ENCODE data around the gene KLHDC3.

KLHDC3 gene, protein sequence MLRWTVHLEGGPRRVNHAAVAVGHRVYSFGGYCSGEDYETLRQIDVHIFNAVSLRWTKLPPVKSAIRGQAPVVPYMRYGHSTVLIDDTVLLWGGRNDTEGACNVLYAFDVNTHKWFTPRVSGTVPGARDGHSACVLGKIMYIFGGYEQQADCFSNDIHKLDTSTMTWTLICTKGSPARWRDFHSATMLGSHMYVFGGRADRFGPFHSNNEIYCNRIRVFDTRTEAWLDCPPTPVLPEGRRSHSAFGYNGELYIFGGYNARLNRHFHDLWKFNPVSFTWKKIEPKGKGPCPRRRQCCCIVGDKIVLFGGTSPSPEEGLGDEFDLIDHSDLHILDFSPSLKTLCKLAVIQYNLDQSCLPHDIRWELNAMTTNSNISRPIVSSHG

DNA sequence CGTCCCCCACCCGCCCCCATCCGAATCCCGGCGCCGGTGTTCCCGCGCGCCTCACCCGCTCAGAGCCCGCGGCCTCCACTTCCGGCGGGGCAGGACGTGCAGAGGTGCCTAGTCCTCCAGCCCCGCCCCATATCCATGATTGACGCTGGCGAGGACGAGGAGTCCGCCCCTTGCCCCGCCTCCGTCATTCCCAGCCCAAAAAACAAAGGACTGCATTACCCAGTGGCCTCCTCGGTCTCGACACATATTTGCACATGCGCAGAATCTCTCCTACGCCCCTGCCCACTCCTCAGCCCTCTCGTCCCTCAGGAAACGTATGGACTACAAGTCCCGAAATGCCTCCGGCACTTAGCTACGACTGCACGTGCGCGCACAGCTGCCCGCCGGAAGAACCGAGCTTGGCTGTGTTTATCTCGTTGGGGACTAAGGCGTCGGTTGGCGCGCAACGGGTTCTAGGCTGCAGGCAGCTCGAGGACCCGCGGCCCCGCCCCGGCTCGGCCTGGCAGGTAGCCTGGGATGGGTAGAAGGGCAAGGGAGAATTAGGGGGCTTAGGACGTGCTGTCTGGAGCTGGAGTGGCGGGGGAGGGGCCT, at the start of gene KLHDC3, which contains the start of gene MEA1:
Gene KLHDC3, plus strand, starts transcription at position 407 of the 591 bp plus-strand sequence. CDS start 2,944 bp downstream, outside the sequence.
Gene MEA1, minus strand, starts transcription at position 104 of the 591 bp plus-strand sequence. CDS start 133 bp downstream, outside the sequence.
- peak; percentile 100 for DNase-seq (ENCODE audit: low read depth)

DNA sequence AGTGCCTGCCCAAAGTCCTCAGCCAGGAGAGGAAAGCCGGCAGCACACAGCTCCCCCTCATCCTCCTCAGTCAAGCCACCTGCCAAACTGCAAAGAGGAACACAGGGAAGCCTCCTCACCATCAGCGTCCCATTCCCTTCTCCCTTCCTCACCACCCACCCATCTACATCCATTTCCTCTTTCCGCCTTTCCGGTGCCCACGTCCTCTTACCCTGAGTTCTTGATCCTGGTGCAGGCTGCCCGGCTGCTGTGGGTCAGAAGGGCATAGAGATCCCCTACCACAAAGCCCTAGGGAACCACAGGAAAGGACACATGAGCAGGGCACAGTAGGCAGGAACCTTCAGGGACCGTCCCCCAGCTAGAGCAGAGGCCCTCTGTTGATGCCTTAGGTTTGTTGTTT, 47.5 kb upstream of the KLHDC3 start:
- no peak for DNase-seq (ENCODE audit: low read depth)

DNA sequence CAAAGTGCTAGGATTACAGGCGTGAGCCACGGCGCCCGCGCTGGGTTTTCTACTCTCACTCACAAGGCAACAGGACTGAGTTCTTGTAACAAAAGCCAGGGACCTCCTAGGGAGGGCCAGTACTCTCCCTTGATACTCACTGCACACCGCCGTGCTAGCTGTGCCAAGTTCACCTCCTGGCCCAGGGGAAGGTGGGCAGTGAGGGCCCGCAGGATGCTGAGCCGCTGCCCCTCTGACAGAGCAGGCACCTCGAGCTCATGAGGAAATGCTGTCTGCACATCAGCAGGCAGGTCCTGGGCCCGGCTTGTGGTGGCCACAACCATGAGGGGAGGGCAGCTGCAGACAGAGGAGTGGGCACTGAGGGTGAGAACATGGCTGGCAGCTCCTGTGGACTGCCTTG, 46.8 kb upstream of the KLHDC3 start:
- no peak for DNase-seq (ENCODE audit: low read depth)

DNA sequence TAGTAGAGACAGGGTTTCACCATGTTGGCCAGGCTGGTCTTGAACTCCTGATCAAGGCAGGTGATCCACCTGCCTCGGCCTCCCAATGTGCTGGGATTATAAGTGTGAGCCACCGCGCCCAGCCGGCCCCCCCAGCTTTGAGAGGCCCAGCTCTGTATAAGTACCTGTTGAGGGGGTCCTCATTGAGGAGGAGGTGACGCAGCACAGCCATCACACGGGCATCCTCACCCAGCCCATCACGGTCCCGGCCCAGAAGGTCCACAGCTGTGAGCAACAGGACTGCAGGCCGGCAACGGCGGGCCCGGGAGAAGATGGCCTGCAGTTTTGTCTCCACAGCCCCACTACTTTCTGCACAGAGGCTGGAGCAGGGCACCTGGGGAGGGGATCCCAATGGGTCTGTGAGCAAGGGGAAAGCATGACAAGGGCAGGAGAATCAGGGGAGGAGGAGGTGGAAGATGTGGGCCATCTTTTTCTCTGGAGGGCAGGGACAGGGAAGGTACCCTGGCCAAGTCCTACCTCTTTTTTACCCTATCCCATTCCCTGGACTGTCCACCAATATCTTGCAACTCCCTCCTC, 45.8 kb upstream of the KLHDC3 start:
- no peak for DNase-seq (ENCODE audit: low read depth)

DNA sequence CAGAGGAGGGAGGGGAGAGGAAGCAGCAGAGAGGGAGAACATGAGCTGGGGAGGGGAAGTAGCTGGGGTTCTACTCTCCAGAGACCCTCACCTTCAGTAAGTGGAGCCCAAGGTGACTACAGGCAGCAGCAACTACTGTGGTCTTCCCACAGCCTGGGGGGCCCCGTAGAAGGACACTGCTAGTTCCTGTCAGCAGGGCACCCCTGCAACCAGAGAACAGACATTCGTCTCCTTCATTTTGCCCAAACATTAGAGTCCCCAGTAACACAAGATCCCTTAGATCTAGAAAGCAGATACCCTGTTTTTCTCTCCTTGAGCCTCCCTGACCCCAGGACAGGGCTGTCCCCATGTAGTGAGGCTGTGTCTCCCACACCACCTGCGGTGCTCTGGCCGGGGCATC, 45.3 kb upstream of the KLHDC3 start:
- no peak for DNase-seq (ENCODE audit: low read depth)

DNA sequence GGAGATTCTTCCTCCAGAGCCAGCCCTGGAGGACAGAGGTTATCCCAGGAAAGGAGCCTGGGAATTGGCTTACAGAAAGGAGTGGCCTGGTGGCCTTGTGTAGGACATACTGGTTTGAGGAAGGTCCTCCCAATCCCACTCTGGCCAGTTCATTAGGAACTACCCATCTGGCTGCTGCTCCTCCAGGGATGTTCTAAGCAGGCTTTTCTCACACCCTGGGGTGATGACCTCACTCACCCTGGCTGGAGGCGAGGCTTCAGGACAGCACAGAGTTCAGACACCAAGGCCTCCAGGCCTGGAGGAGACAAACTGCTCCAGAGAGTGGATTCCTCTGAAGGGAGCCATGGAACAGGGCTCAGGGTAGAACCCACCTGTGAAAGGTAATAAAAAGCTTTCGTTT, 44.6 kb upstream of the KLHDC3 start:
- DNase-seq (ENCODE audit: low read depth), result no peak

DNA sequence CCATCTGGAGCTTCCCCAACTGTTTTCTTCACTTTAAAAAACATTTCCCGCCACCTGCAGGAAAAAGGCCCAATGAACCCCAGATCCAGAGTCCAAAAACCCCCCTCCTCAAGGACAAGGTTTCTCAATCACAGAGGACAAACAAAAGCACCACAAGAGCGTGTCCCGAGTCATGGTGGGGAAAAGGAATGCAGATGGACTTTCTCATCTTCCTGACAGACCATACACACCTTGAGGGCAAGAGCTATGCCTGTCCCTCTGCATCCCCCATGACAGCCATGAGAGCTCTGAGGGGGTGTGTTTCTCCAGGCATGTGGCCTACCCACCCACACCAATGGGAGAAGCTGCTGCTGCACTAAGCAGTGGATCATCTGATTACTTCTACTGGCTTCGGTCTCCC, 44.1 kb upstream of the KLHDC3 start:
- no peak for DNase-seq (ENCODE audit: low read depth)

DNA sequence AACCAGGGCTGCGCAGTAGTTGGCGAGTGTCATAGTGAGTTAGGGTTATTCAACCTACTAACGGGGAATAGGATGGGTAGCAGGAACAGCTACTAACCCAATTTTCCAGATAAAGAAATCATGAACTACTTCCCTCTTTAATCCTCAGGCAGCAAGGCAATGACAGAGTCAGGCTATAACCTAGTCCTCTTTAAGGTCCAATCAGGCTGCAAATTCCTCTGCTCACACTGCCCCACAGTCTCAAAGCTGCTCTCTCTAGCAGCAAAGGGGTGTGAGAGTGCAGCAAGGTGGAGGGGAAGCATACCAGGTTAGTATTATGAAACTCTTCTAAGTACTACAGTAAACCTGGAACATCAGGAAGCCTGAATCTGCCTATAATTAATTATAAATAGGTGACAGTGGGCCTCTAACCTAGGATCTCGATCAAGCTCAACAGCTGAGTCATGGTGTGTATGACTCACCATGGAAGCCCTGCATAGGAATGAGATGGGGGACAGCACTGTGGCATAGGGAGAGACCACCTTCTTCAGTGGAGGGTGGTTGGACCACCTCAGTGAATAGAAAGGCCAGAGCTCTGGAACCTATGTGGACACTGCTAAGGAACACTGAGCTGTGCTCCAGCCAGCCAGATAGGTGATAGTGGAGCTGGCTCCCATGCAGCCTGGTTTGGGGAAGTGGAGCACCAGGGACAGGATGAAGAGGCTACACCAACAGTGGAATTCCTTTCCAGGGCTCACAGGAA, 43.0 kb upstream of the KLHDC3 start:
- DNase-seq (ENCODE audit: low read depth), result no peak

DNA sequence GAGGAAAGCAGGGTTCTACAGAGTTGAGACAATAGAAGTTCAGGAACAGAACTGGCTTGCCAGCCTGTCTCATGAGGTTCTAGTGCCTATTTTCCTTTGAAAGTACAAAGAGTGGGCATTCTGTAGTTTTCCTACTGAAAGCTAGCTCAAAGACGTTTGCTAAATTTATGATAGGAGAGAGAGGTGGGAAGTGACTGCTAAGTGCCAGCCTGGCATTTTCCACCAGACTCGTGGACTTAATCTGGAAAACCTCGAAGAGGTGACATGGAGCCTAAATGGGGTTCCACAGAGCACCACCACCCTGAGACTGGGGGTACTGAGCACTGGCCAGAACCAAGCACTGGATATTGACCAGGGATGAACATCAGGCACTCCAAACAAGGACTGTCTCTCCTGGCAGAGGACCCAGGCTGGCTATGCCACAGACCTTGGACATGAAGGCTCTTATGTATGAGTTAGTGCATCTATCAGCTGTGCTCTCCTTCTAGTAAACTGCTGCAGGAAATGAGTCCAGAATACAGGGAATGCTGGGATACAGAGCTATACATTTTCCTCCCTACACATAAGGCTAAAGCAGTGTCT, 42.2 kb upstream of the KLHDC3 start:
- DNase-seq (ENCODE audit: low read depth), result no peak

DNA sequence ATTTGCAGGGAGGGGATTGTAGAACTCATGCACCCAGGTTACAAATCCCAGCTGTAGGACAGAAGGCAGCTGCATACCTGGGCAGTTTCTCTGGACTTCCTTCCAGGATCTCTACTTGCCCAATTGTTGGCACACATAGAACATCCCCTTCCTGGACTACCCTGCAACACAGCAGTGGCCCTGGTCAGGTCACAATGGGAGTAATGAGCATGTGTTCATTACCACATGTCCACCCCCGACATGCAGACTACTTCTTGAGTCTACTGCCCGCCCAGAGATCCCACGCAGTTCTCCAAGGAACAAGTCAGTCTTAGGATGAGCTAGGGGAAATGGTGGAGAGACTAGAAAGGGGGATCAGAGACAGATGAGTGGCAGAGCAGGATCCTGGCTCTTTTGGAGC, 40.1 kb upstream of the KLHDC3 start:
- no peak for DNase-seq (ENCODE audit: low read depth)

DNA sequence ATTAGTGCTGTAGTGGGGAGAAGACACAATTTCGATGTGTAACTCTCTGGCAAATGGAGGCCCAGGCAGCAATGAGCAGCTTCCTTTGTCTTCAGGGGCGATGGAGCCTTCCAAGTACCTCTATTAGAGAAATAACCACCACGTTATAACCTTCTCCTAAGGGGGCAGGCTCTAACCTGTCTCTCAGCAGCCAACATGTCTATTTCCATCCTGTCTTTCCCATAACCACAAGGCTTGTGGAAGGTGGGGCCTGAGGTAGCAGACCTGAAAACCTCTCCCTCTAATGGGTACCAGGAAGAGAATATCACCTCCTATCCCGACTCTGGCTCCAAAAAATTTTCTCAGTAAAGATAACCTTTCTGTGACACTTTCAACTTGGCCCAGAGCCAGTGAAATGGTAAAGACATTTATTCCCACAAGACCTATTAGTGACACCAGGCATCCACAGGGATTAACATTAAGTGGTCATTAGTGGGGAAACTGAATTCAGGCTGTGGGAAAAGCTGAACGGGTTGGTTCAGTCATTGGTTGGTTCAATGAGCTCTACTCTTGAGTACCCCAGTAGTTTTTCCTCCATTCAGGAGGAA, 39.0 kb upstream of the KLHDC3 start:
- DNase-seq (ENCODE audit: low read depth), result no peak

DNA sequence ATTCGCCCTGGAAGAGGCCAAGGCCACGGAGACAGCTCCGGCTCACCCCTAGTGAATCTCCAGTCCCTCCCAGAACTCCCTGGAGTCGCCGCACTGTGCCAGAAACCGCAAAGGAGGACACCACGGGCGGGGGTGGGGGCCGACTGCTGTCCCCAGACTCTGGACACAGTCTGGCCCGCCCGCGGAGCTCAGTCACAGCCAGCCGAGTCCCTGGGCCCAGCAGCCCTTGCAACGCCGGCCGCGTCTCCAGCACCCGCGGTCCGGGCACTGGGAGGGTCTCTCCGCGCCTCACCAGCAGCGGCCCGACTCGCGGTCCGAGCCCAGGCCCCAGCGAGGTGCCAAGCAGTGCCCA, 35.6 kb upstream of the KLHDC3 start:
- DNase-seq (ENCODE audit: low read depth), result no peak

DNA sequence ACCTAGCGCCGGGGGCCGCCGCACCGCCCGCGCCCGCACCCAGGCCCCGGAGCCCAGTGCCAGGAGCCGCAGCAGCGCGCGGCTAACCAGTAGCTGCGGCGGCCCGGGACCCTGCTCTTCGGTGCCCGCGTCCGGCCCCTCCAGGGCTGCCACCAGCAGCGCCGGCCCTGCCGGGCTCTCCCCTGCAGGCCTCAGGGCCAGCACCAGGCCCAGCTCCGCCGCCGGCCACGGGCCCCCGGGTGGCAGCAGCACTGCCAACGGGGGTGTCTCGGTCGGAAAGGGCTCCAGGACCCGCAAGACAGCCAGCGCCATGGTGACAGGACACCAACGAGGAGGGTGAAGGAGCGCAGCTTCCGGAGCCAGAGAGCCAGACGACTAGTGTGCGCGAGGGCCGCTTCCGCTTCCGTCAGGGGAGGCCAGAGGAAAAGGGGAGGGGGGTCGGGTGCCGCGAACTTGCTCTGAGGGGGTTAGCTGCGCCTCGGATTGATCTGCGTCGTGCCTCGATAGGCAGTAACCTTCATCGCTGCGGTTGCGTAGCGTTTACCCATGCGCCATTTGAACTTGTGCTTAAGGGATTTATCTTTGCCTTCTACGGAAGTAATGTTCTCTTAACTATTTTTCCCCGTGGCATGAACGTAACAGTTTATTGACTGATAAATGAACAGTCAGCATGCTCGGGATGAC, 35.1 kb upstream of the KLHDC3 start, which contains the start of gene PEX6:
Gene PEX6, minus strand, starts transcription at position 343 of the 684 bp plus-strand sequence. Its CDS starts 31 bp downstream, at position 312.
- DNase-seq (ENCODE audit: low read depth), result peak; percentile 58

DNA sequence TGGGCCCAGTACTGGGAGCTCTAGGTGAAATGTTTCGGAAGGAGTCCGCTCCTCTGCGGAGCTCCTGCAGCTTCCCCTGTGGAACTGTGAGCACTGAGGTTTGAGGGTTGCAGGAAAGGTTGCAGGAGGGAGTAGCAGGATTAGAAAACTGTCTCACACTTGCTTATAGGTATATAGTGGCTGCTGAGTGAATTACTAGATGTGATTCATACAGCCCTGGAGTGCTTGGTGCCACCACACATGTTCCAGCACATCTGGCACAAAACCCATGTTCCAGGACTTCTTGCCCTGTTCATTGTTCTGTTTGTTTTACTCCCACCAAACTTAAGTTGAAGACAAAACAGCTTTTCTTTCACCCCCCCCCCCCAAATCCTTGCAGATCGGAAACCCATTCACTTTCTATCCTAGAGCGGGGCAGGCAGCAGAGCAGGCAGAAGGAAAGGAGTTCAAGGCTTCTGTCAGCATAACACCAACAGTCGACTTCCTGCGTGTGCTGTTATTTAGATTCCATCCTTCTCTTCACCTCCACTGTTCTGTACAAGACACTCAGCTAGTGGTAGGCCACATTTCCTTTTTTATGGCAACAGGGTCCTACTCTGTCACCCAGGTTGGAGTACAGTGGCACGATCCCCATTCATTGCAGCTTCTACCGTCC, 34.4 kb upstream of the KLHDC3 start:
- no peak for DNase-seq (ENCODE audit: low read depth)

DNA sequence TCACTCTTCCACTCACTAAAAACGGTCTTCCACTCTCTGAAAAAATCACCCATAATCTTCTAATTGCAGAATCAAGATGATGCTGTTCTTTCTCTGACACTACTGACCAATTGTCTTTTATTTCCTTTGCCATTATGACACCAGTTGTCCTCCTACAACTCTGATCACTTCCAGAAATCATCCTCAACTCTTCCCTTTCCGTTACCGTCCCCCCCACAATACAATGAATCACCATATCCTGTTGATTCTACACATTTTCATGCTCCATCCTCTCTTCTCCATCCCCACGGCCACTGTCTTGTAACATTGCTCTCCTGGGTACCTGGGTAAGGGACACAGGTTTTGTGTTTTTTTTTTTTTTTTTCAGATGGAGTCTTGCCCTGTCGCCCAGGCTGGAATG, 32.2 kb upstream of the KLHDC3 start:
- DNase-seq (ENCODE audit: low read depth), result no peak

DNA sequence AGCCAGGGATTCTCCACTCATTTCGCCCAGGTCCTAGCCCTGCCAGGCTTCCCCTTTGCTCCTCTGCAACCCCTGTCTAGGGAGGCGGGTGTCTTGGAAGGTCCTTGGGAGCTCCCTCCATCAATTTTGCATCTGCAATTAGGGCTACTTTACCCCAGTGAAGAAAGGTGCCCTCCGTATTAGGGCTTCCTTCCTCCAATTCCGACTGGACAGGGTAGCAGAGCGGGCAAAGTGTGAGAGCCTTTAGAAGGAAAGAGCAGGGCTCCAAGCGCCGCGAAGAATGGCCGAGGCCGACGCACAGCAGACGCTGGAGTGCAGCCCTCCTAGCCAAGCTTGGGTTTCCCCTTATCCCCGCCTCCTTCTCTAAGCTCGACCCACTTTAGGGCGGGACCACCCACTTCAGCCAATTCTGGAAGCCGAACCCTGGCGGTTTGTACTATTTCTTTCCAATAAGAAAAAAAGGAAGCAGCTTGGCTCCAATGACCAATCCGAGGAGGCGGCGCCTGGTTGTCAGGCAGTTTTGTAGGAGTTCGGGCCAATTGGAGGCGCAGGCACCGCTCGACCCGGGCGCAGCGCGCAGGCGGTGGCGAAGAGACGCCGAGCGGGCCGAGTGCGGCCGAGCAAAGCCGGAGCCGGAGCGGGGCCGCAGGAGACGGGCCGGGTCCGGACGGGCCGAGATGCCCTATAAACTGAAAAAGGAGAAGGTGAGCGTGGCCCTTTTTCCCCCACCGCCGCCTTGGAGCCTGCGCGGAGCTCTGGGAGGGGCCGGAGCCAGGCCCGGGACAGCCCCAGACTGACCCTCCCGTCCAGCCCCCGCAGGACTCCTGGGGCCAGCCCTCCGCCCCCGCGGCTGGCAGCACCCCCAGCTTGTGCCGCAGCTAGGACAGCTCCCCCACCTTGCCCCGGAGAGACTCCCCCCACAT, 29.8 kb upstream of the KLHDC3 start, which contains the start of gene PPP2R5D:
Gene PPP2R5D, plus strand, starts transcription at position 570 of the 923 bp plus-strand sequence. Its CDS starts 108 bp downstream, at position 678.
- DNase-seq (ENCODE audit: low read depth), result peak; percentile 98

DNA sequence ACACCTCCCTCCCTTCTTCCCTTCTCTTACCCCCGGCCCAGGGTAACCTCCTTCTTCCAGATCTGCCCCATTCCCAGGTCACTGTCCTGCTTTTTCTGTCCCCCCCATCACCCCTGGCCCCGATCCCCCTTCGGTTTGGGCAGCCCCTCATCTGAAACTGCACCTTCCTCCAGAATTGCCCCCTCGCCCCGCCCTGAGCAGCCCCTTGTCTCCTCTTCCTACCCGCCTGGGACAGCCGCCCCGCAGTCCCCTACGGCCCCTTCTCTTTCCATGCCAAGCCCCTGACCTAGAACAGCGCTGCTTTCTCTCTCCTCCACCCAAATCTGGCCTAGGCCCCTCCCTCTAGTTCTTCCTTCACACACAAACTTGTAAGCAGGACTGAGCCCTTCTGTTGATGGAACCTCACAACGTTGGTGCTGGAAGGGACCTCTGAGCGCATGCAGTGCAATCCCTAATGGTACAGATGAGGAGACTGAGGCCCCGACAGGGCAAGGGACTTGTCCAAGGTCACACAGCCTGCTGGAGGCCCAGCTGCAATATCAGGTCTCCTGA, 29.0 kb upstream of the KLHDC3 start:
- no peak for DNase-seq (ENCODE audit: low read depth)

DNA sequence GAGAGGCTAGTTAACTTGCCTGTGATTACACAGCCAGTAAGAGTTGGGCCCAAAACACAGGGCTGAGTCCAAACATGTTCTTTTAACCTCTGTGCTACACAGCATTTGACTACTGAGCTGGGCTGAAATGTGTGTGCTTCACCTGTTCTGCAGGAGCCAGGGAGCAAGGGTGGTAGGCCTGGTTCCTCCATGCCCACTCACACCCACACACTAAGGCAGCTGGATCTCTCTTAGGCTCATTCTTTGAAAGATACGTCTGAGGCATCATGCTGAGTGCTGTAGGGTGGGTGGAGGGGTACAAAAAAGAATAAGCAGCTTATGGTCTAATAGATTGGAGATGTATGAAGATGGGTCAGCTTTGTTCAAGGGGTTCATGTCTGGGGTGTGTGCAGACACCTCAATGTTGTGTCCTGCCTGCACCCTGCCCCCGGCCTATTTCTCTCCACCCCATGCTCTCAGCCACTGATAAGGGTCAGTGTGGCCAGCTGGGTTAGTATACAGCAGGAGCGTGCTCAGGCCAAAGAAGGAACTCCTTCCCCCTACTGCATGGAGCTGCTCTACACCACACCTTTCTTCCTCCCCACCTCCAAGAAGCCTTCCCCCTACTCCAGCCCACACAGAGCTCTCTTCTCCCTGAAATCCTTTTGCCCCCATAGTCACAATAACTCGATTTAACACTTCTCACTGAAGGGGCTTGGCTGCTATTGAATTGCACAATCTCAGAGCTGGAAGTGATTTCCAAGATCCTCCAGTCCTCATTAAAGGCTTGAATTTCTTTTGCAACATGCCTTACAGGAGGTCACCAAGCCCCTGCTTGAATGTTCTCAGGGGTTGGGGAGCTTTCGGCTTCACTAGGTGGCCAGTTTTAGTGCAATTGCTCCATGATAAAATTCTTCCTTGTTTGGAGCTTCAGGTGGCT, 26.3 kb upstream of the KLHDC3 start:
- no peak for DNase-seq (ENCODE audit: low read depth)

All from GM04504 (cell line).